CD14-positive monocyte (primary cell): ENCODE results near the gene SLC39A7. TPM values are rescaled to one million over a fixed set of nuclear protein-coding genes. Genes with fewer than 3 reads are reported as not detected.
A peak's percentile ranks its signal among the peaks of the same experiment; 100 is the strongest.

ENCODE experiments used
- DNase-seq, 3 donors: peaks; one replicate each; pipeline ENCODE4 v3.0.0-alpha.2; 2011 to 2022
- H2AFZ ChIP-seq: 2 replicates; pipeline ENCODE4 v1.6.0; 2012; ENCODE audit warnings: mild to moderate bottlenecking, low read depth, low read length, inconsistent platforms; ENCODE audit not compliant: insufficient read depth, poor library complexity, severe bottlenecking
- H3K27ac ChIP-seq, 2 donors: 1 replicate in 1 of 2; 2 replicates in 1 of 2; pipeline ENCODE4 v1.5.1; 2012 to 2013; ENCODE audit warnings: low read length in 2 of 2, control low read depth in 1 of 2, inconsistent platforms in 1 of 2, low read depth in 1 of 2, mild to moderate bottlenecking in 1 of 2
- H3K27me3 ChIP-seq, 2 donors: one replicate each; pipeline versions ENCODE4 v1.6.0 to v1.6.1; 2011 to 2013; ENCODE audit warnings: low read length in 2 of 2; ENCODE audit not compliant: control insufficient read depth in 2 of 2, insufficient read depth in 2 of 2
- H3K36me3 ChIP-seq, 2 donors: replicated peaks in 1 of 2; 1 replicate in 1 of 2; 2 replicates in 1 of 2; pipeline versions ENCODE4 v1.5.1 to v1.6.1; 2012 to 2013; ENCODE audit warnings: low read length in 2 of 2, control low read depth in 1 of 2, inconsistent platforms in 1 of 2, mild to moderate bottlenecking in 1 of 2; ENCODE audit not compliant: insufficient read depth in 2 of 2, control insufficient read depth in 1 of 2
- H3K4me1 ChIP-seq, 2 donors: 1 replicate in 1 of 2; 2 replicates in 1 of 2; pipeline versions ENCODE4 v1.5.1 to v1.6.1; 2012 to 2013; ENCODE audit warnings: low read length in 2 of 2, control low read depth in 1 of 2, inconsistent platforms in 1 of 2, mild to moderate bottlenecking in 1 of 2, moderate library complexity in 1 of 2; ENCODE audit not compliant: insufficient read depth in 2 of 2, control insufficient read depth in 1 of 2
- H3K4me2 ChIP-seq: replicated peaks from 2 replicates; pipeline ENCODE3; 2012; ENCODE audit warnings: low read length, moderate library complexity, mild to moderate bottlenecking; ENCODE audit not compliant: poor library complexity, severe bottlenecking; ENCODE audit errors: extremely low read depth
- H3K4me3 ChIP-seq, 3 experiments: fragments of 200-600 bp in 1 of 3; sonication (generic) in 1 of 3; replicated peaks in 1 of 3; 1 replicate in 2 of 3; 2 replicates in 1 of 3; pipeline ENCODE4 v1.5.1; 2011 to 2013; ENCODE audit warnings: low read length in 3 of 3, mild to moderate bottlenecking in 3 of 3, control low read depth in 2 of 3, low read depth in 2 of 3, inconsistent platforms in 1 of 3, moderate library complexity in 1 of 3
- H3K79me2 ChIP-seq: 2 replicates; pipeline ENCODE4 v1.6.0; 2012; ENCODE audit warnings: mild to moderate bottlenecking, control low read depth, inconsistent platforms, low read length, moderate library complexity; ENCODE audit not compliant: insufficient read depth
- H3K9ac ChIP-seq: 2 replicates; pipeline ENCODE4 v1.6.0; 2017; ENCODE audit warnings: low read length, mild to moderate bottlenecking; ENCODE audit not compliant: insufficient read depth, poor library complexity, severe bottlenecking
- H3K9me3 ChIP-seq, 2 donors: replicated peaks in 1 of 2; 1 replicate in 1 of 2; 2 replicates in 1 of 2; pipeline versions ENCODE4 v1.5.1 to v1.6.1; 2012 to 2013; ENCODE audit warnings: low read length in 2 of 2, control low read depth in 1 of 2; ENCODE audit not compliant: control insufficient read depth in 1 of 2, insufficient read depth in 1 of 2
- H4K20me1 ChIP-seq: 2 replicates; pipeline ENCODE4 v1.6.0; 2012; ENCODE audit warnings: mild to moderate bottlenecking, low read length, control low read depth, moderate library complexity; ENCODE audit not compliant: insufficient read depth
- H3K27ac Mint-ChIP-seq, 7 donors: one replicate each; pipeline ENCODE4 v1.8.0; 2020; ENCODE audit warnings: mild to moderate bottlenecking in 7 of 7, mixed read lengths in 7 of 7, moderate library complexity in 6 of 7, inconsistent platforms in 2 of 7
- H3K27me3 Mint-ChIP-seq, 3 donors: one replicate each; pipeline ENCODE4 v1.8.0; 2021 to 2022; ENCODE audit warnings: low read depth in 3 of 3, mild to moderate bottlenecking in 3 of 3, mixed read lengths in 3 of 3, moderate library complexity in 3 of 3, inconsistent platforms in 1 of 3
- H3K36me3 Mint-ChIP-seq, 2 donors: one replicate each; pipeline ENCODE4 v1.8.0; 2020; ENCODE audit warnings: mixed read lengths in 2 of 2, inconsistent platforms in 1 of 2, mild to moderate bottlenecking in 1 of 2
- H3K4me1 Mint-ChIP-seq: one replicate; pipeline ENCODE4 v1.8.0; 2020; ENCODE audit warnings: mild to moderate bottlenecking, mixed read lengths
- H3K4me3 Mint-ChIP-seq, 2 donors: one replicate each; pipeline ENCODE4 v1.8.0; 2020; ENCODE audit warnings: mild to moderate bottlenecking in 2 of 2, mixed read lengths in 2 of 2, moderate library complexity in 1 of 2
- H3K9me3 Mint-ChIP-seq, 7 donors: one replicate each; pipeline ENCODE4 v1.8.0; 2020 to 2022; ENCODE audit warnings: mixed read lengths in 7 of 7, mild to moderate bottlenecking in 6 of 7, moderate library complexity in 6 of 7, inconsistent platforms in 2 of 7
- WGBS: methylation state at CpG from one replicate; pipeline ENCODE4 v1.1.5; 2013; ENCODE audit warnings: missing lambda C conversion rate; ENCODE audit not compliant: insufficient coverage; 5-methylcytosine and 5-hydroxymethylcytosine counted together
- intact Hi-C, 2 donors: fragments of 100-400 bp; cut with micrococcal nuclease; formaldehyde crosslinking; loops; one replicate each; pipeline versions ENCODE4 v1.15.0 to v1.15.1; 2023
- polyA plus RNA-seq, 3 donors: library from polyadenylated mRNA; depleted of rRNA in 1 of 3; unstranded in 2 of 3; stranded (reverse) in 1 of 3; fragments of 300-500 nt in 2 of 3; fragments of >200 nt in 1 of 3; fragmentation: Illumina TruSeq in 2 of 3; gene quantifications; 1 replicate in 2 of 3; 2 replicates in 1 of 3; pipeline ENCODE4 v1.2.3, GENCODE V29; 2012 to 2021
- TF ChIP-seq, protein P1 (sequence below): fragments of 200-600 bp; IDR thresholded peaks from one replicate; pipeline ENCODE4 v1.8.0; 2022; ENCODE audit warnings: antibody characterized with exemption, mild to moderate bottlenecking

The SLC39A7 gene
- polyA plus RNA-seq, 3 donors = 14.5 to 32.7 (median 17.7) TPM

DNA sequence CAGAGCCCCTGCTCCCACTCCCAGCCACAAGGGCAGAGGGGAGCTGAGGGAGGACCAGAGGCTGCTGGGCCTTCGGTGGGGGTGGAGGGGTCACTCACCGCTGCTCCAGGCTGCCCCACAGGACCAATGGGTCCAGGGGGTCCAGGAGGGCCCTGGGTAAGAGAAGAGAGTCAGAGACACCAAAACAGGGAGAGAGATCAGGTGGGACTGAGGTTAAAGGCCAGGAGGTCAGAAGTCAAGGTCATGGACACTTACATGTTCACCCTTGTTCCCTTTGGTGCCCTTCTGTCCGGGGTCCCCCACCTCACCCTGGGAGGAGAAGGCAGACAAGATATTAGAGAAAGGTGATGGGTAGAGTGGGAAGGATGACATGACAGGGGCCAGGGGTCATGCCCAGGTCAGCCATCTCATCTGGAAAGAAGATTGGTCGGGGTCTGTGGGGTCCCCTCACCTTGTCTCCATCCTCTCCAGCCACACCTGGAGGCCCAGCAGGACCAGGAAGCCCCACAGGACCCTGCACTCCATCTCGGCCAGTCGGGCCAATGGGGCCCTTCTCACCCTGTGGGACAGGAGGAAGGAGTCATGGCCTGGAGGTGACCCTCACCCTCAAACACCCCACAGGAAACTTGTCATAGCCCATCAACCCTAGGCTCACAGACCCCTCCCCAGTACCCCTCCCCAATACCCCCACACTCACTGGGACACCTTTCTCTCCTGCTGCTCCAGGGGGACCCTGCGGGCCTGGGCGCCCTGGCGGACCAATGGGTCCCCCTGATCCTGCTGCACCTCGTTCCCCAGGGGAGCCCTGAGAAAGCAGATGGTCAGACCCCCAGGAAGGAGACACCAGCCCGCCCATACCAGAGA is 29.4 kb upstream of the SLC39A7 start:
- DNase-seq = no peak
- no peak overlapping the region for H3K27ac Mint-ChIP-seq
- peak overlapping the region in 1 of 2 donors; percentile 20 for H3K4me3 Mint-ChIP-seq

DNA sequence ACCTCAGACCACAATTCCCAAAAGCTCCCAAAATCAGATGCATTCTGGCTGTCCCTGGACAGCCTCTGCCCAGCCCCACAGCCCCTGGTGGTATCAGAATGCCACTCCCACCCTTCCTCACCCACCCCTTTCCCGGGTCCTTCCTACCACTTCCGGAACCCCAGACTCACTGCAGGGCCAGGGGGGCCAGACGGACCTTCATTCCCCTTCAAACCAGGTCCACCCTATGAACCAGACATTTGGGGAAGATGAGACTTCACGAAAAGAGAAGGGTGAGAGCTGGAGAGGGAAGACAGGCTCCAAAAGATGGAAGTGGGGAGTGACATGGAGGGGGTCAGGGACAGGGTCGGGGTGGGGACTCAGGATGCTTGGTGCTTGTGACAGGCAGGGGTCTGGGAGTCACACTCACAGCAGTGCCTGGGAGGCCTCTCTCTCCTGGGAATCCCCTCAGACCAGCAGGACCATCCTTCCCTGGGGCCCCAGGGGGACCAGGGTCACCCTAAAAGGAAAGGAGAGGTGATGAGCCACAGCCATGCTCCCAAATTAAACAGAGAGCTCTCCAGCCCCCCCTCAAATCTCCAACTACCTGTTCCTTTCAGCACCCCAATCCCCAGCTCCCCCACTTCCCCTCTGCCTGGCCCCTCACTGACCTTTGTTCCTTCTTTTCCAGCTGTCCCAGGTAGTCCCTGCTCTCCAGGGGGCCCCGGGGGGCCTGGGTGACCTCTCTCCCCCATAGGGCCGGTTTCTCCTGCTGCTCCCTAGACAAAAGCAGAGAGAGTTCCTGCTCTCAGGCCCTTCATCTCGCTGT is 28.6 kb upstream of the SLC39A7 start:
- Mint-ChIP-seq H3K27ac (peak overlapping the region in 1 of 7 donors; percentile 7), H3K4me1 (no peaks in the 10 kb centered on the region), H3K27me3 (peaks cover 8 to 22% (median 17%) of the 10 kb centered on the region in 3 donors), H3K9me3 (no peaks in the 10 kb centered on the region), H3K36me3 (no peaks in the 10 kb centered on the region), H3K4me3 (peak overlapping the region in 1 of 2 donors; percentile 20)
- no peak overlapping the region for H3K27ac ChIP-seq
- no peak for DNase-seq
- H3K36me3 ChIP-seq = no peaks in the 10 kb centered on the region
- 83% methylated on average over 6 of the region's 8 CpGs for WGBS
- intact Hi-C loops = no loop called here
- no peaks in the 10 kb centered on the region for H3K4me1 ChIP-seq
- no peaks in the 10 kb centered on the region for H3K9me3 ChIP-seq
- no peaks in the 10 kb centered on the region for H3K27me3 ChIP-seq
- TF ChIP-seq, protein P1, sequence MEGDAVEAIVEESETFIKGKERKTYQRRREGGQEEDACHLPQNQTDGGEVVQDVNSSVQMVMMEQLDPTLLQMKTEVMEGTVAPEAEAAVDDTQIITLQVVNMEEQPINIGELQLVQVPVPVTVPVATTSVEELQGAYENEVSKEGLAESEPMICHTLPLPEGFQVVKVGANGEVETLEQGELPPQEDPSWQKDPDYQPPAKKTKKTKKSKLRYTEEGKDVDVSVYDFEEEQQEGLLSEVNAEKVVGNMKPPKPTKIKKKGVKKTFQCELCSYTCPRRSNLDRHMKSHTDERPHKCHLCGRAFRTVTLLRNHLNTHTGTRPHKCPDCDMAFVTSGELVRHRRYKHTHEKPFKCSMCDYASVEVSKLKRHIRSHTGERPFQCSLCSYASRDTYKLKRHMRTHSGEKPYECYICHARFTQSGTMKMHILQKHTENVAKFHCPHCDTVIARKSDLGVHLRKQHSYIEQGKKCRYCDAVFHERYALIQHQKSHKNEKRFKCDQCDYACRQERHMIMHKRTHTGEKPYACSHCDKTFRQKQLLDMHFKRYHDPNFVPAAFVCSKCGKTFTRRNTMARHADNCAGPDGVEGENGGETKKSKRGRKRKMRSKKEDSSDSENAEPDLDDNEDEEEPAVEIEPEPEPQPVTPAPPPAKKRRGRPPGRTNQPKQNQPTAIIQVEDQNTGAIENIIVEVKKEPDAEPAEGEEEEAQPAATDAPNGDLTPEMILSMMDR = no peak
- H3K4me3 ChIP-seq = no peak overlapping the region
- H3K79me2 ChIP-seq = no peaks in the 10 kb centered on the region
- no peak overlapping the region for H2AFZ ChIP-seq
- H3K4me2 ChIP-seq = no peak overlapping the region
- H4K20me1 ChIP-seq = no peaks in the 10 kb centered on the region
- H3K9ac ChIP-seq = no peak overlapping the region

More for the DNA sequence above, 29.4 kb upstream of the SLC39A7 start:
- H2AFZ ChIP-seq = no peak overlapping the region
- intact Hi-C loops = no loop called here
- TF ChIP-seq, protein P1 = no peak
- no peak overlapping the region for H3K4me3 ChIP-seq
- no peaks in the 10 kb centered on the region for H3K36me3 Mint-ChIP-seq
- 93% methylated on average over 8 of the region's 11 CpGs for WGBS
- no peaks in the 10 kb centered on the region for H3K27me3 ChIP-seq
- H3K9me3 Mint-ChIP-seq = no peaks in the 10 kb centered on the region
- no peak overlapping the region for H3K4me2 ChIP-seq
- H3K79me2 ChIP-seq = no peaks in the 10 kb centered on the region
- H3K36me3 ChIP-seq = no peaks in the 10 kb centered on the region
- H3K9me3 ChIP-seq = no peaks in the 10 kb centered on the region
- no peak overlapping the region for H3K9ac ChIP-seq
- no peaks in the 10 kb centered on the region for H3K4me1 ChIP-seq
- no peak overlapping the region for H3K27ac ChIP-seq
- no peaks in the 10 kb centered on the region for H3K4me1 Mint-ChIP-seq
- H3K27me3 Mint-ChIP-seq = peaks cover 8 to 23% (median 15%) of the 10 kb centered on the region in 3 donors
- no peaks in the 10 kb centered on the region for H4K20me1 ChIP-seq
